Fibroblast of villous mesenchyme (primary cell): Measurements from ENCODE around the gene CLDN22. TPM values are rescaled to one million over a fixed set of nuclear protein-coding genes. Genes with fewer than 3 reads are reported as not detected.

Source experiments
- DNase-seq: peaks from one replicate; pipeline ENCODE4 v3.0.0-alpha.2; 2010; ENCODE audit warnings: low read depth
- H3K4me3 ChIP-seq: 2 replicates; pipeline ENCODE4 v1.5.1; 2011; ENCODE audit warnings: low read depth, mild to moderate bottlenecking, low read length
- CTCF ChIP-seq: IDR thresholded peaks from 2 replicates; pipeline ENCODE4 v1.5.1; 2012; ENCODE audit warnings: low read depth, mild to moderate bottlenecking, low read length; ENCODE audit not compliant: insufficient read depth
- total RNA-seq: library from RNA; depleted of rRNA; stranded (reverse); fragments of >200 nt; gene quantifications from 2 replicates; pipeline ENCODE4 v1.2.3, GENCODE V29; 2012

The CLDN22 gene
- total RNA-seq, 1 donor, result under 0.01 TPM

- TF ChIP-seq CTCF, result no peak
- DNase-seq, result no peak
- no peak overlapping the region for H3K4me3 ChIP-seq
These were observed 20.6 kb downstream of the CLDN22 start for GRCh38 chr4:183299464-183299863.

- TF ChIP-seq CTCF, result no peak
- no peak for DNase-seq
- H3K4me3 ChIP-seq, result no peak overlapping the region
These were observed 22.4 kb downstream of the CLDN22 start for GRCh38 chr4:183297675-183298074.

- no peak for TF ChIP-seq CTCF
- no peak for DNase-seq
- H3K4me3 ChIP-seq, result no peak overlapping the region
These were observed 24.4 kb downstream of the CLDN22 start for GRCh38 chr4:183295711-183296110.

- DNase-seq, result no peak
- TF ChIP-seq CTCF, result no peak
- no peak overlapping the region for H3K4me3 ChIP-seq
These were observed 29.0 kb downstream of the CLDN22 start for GRCh38 chr4:183291070-183291469.

GRCh38 chr4:183289688-183290087, 30.4 kb downstream of the CLDN22 start:
- TF ChIP-seq CTCF, result no peak
- no peak overlapping the region for H3K4me3 ChIP-seq
- DNase-seq, result no peak

- no peak overlapping the region for H3K4me3 ChIP-seq
- TF ChIP-seq CTCF, result no peak
- DNase-seq, result no peak
These were observed 31.1 kb downstream of the CLDN22 start for GRCh38 chr4:183288955-183289354.

- no peak for DNase-seq
These were observed 32.4 kb downstream of the CLDN22 start for GRCh38 chr4:183287677-183288076.

More at GRCh38 chr4:183287677-183288076, 32.4 kb downstream of the CLDN22 start:
- no peak overlapping the region for H3K4me3 ChIP-seq
- no peak for TF ChIP-seq CTCF
